HFFc6 (cell line): ENCODE results near the gene GPR137. TPM values are rescaled to one million over a fixed set of nuclear protein-coding genes. Genes with fewer than 3 reads are reported as not detected.
"Not testable (repeated sequence)": the region's sequence is repeated elsewhere in the genome, so short reads cannot be mapped to it uniquely, and the experiment has no call there.

Experiments
- DNase-seq: peaks from one replicate; pipeline ENCODE4 v3.0.0-alpha.2; 2018
- H3K27ac Mint-ChIP-seq: 2 replicates; pipeline ENCODE4 v1.8.0; 2020; ENCODE audit warnings: mild to moderate bottlenecking, mixed read lengths
- H3K27me3 Mint-ChIP-seq: 2 replicates; pipeline ENCODE4 v1.8.0; 2021; ENCODE audit warnings: mild to moderate bottlenecking, moderate library complexity, mixed read lengths; ENCODE audit not compliant: insufficient read depth
- H3K36me3 Mint-ChIP-seq: 2 replicates; pipeline ENCODE4 v1.8.0; 2021; ENCODE audit warnings: low read depth, mixed read lengths
- H3K4me1 Mint-ChIP-seq: 2 replicates; pipeline ENCODE4 v1.8.0; 2020; ENCODE audit warnings: low read depth, mixed read lengths
- H3K4me3 Mint-ChIP-seq: 2 replicates; pipeline ENCODE4 v1.8.0; 2020; ENCODE audit warnings: mild to moderate bottlenecking, moderate library complexity, mixed read lengths
- H3K9me3 Mint-ChIP-seq: 2 replicates; pipeline ENCODE4 v1.8.0; 2020; ENCODE audit warnings: mild to moderate bottlenecking, mixed read lengths
- total RNA-seq, 6 experiments: library from RNA; stranded (reverse); fragmentation: NEBNext Ultra II Directional; extraction: Animal tissue kit (Norgen Biotek cat#: 25700); gene quantifications; 2 replicates in 1 of 6; 3 replicates in 5 of 6; pipeline ENCODE4 v1.2.3, GENCODE V29; 2021
- TF ChIP-seq, protein P1 (sequence below): fragments of 200-600 bp; sonication (generic); IDR thresholded peaks from 2 replicates; pipeline ENCODE4 v1.5.0; 2021; ENCODE audit warnings: antibody characterized with exemption, mild to moderate bottlenecking

GPR137 gene
- total RNA-seq, 6 experiments from 2014 or later: 27.9 to 42.1 (median 34.7) TPM

DNA sequence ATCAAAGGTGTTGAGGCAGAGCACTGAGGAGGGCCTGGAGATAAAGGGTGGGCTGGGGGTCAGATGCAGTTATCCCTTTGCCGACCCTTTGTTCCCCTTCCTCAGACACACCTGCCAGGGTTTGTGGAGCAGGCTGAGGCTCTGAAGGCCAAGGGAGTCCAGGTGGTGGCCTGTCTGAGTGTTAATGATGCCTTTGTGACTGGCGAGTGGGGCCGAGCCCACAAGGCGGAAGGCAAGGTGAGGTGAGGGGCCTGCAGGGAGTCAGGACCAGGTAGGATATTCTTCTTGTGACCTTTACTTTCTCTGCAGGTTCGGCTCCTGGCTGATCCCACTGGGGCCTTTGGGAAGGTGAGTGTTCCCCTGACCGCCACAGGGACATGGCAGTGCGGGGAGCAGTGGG, 34.9 kb downstream of the GPR137 start:
- peaks cover 21% of the 10 kb centered on the region for H3K36me3 Mint-ChIP-seq

DNA sequence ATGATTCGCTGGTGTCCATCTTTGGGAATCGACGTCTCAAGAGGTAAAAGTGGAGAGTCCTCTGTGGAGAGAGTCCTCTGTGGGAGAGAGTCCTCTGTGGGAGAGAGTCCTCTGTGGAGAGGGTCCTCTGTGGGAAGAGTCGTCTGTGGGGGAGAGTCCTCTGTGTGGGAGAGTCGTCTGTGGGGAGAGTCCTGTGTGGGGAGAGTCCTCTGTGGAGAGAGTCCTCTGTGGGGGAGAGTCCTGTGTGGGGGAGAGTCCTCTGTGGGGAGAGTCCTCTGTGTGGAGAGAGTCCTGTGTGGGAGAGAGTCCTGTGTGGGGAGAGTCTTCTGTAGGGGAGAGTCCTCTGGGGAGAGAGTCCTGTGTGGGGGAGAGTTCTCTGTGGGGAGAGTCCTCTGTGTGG, 35.4 kb downstream of the GPR137 start:
- TF ChIP-seq, protein P1, sequence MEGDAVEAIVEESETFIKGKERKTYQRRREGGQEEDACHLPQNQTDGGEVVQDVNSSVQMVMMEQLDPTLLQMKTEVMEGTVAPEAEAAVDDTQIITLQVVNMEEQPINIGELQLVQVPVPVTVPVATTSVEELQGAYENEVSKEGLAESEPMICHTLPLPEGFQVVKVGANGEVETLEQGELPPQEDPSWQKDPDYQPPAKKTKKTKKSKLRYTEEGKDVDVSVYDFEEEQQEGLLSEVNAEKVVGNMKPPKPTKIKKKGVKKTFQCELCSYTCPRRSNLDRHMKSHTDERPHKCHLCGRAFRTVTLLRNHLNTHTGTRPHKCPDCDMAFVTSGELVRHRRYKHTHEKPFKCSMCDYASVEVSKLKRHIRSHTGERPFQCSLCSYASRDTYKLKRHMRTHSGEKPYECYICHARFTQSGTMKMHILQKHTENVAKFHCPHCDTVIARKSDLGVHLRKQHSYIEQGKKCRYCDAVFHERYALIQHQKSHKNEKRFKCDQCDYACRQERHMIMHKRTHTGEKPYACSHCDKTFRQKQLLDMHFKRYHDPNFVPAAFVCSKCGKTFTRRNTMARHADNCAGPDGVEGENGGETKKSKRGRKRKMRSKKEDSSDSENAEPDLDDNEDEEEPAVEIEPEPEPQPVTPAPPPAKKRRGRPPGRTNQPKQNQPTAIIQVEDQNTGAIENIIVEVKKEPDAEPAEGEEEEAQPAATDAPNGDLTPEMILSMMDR: no peak
- Mint-ChIP-seq H3K27ac (peak overlapping the region; percentile 40; the same call in 1 of the 2 replicates), H3K4me1 (peaks cover 24% of the 10 kb centered on the region), H3K36me3 (peaks cover 21% of the 10 kb centered on the region), H3K9me3 (no peaks in the 10 kb centered on the region), H3K27me3 (peaks cover 3% of the 10 kb centered on the region), H3K4me3 (no peak overlapping the region)
- DNase-seq: no peak

More for the DNA sequence above, 34.9 kb downstream of the GPR137 start:
- Mint-ChIP-seq H3K27ac (no peak overlapping the region), H3K4me1 (peaks cover 24% of the 10 kb centered on the region), H3K27me3 (peaks cover 3% of the 10 kb centered on the region), H3K4me3 (no peak overlapping the region), H3K9me3 (no peaks in the 10 kb centered on the region)
- TF ChIP-seq, protein P1: no peak
- DNase-seq: no peak

DNA sequence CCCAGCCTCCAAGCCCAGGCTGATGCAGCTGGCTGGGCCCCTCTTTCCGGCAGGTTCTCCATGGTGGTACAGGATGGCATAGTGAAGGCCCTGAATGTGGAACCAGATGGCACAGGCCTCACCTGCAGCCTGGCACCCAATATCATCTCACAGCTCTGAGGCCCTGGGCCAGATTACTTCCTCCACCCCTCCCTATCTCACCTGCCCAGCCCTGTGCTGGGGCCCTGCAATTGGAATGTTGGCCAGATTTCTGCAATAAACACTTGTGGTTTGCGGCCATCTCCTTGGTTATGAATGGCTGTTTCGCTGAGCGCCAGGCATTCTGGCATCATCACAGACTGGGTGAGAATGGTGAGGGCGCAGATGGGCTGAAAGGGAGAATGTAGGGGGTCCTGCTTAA, 35.9 kb downstream of the GPR137 start:
- peaks cover 3% of the 10 kb centered on the region for H3K27me3 Mint-ChIP-seq
- peaks cover 20% of the 10 kb centered on the region for H3K4me1 Mint-ChIP-seq
- H3K4me3 Mint-ChIP-seq: no peak overlapping the region
- H3K36me3 Mint-ChIP-seq: peaks cover 18% of the 10 kb centered on the region
- no peak for DNase-seq
- H3K27ac Mint-ChIP-seq: no peak overlapping the region
- H3K9me3 Mint-ChIP-seq: no peaks in the 10 kb centered on the region
- TF ChIP-seq, protein P1: no peak

GRCh38 chr11:64322925-64323260, 37.2 kb downstream of the GPR137 start:
- Mint-ChIP-seq H3K4me3 (no peak overlapping the region), H3K4me1 (peaks cover 15% of the 10 kb centered on the region), H3K9me3 (no peaks in the 10 kb centered on the region; the same call in 1 of the 2 replicates), H3K36me3 (peaks cover 12% of the 10 kb centered on the region), H3K27me3 (peaks cover 3% of the 10 kb centered on the region), H3K27ac (no peak overlapping the region)
- DNase-seq: no peak
- TF ChIP-seq, protein P1: no peak

GRCh38 chr11:64323373-64323772, 37.7 kb downstream of the GPR137 start:
- no peak overlapping the region for H3K4me3 Mint-ChIP-seq
- no peak overlapping the region for H3K27ac Mint-ChIP-seq
- peaks cover 4% of the 10 kb centered on the region for H3K27me3 Mint-ChIP-seq
- no peak for DNase-seq
- TF ChIP-seq, protein P1: no peak
- peaks cover 15% of the 10 kb centered on the region for H3K4me1 Mint-ChIP-seq
- no peaks in the 10 kb centered on the region; the same call in 1 of the 2 replicates for H3K9me3 Mint-ChIP-seq
- H3K36me3 Mint-ChIP-seq: peaks cover 12% of the 10 kb centered on the region

DNA sequence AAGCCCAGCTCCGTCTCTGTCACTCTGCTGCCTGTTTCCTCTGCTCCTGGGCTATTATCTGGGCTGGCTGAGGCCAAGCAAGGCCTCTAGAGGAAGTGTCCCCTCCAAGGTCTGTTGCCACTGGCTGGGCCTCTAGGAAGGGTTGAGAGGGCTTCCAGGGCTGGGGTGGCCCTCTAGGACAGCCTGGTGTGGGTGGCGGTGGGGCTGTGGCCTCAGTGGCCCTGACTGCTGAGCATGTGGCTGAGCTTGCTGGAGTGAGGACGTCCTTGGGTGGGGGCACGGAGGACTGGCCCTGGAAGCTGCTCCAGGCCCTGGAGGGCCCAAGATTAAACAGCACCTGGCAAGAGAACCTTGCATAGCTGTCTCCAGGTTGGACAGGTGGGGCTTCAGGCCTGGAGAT, 38.3 kb downstream of the GPR137 start:
- H3K9me3 Mint-ChIP-seq, H3K27me3 Mint-ChIP-seq, DNase-seq, H3K27ac Mint-ChIP-seq, H3K4me3 Mint-ChIP-seq: not testable (repeated sequence)
- Mint-ChIP-seq H3K4me1 (peaks cover 12% of the 10 kb centered on the region), H3K36me3 (peaks cover 12% of the 10 kb centered on the region)
